Pancreas (tissue), 10 donors: ENCODE measurements around the gene ZNHIT6. TPM values are rescaled to one million over a fixed set of nuclear protein-coding genes. Genes with fewer than 3 reads are reported as not detected.
"Not testable (repeated sequence)": the region's sequence is repeated elsewhere in the genome, so short reads cannot be mapped to it uniquely, and the experiment has no call there.

Source experiments
- ATAC-seq, 4 donors: fragments of 200-7000 bp; cut with Tn5 transposase; one replicate each; pipeline versions ENCODE4 v1.8.0 to v1.9.1; 2020; ENCODE audit warnings: mild to moderate bottlenecking in 4 of 4, moderate library complexity in 4 of 4
- DNase-seq, 6 donors: peaks; one replicate each; pipeline ENCODE4 v3.0.0-alpha.2; 2020
- FAIRE-seq: peaks from 2 replicates; lab custom pipeline; 2012; peaks lifted over from hg19 to GRCh38; lab: Jason Lieb, UNC
- H3K27ac ChIP-seq, 4 donors: fragments of 200-600 bp; sonication (generic); 1 replicate in 3 of 4; 2 replicates in 1 of 4; pipeline versions ENCODE4 v1.5.0 to v1.8.0; 2020
- H3K27me3 ChIP-seq, 4 donors: fragments of 200-600 bp; one replicate each; pipeline ENCODE4 v1.8.0; 2021
- H3K36me3 ChIP-seq, 3 donors: fragments of 200-600 bp; sonication (generic) in 1 of 3; one replicate each; pipeline versions ENCODE4 v1.5.0 to v1.8.0; 2020 to 2021
- H3K4me1 ChIP-seq, 3 donors: fragments of 200-600 bp; one replicate each; pipeline ENCODE4 v1.8.0; 2021
- H3K4me3 ChIP-seq, 4 donors: fragments of 200-600 bp; sonication (generic) in 2 of 4; one replicate each; pipeline versions ENCODE4 v1.5.0 to v1.8.0; 2020 to 2021
- H3K9me3 ChIP-seq, 4 donors: fragments of 200-600 bp; one replicate each; pipeline ENCODE4 v1.8.0; 2021
- WGBS, 2 donors: extraction: QIAGEN DNeasy Blood & Tissue Kit; methylation state at CpG; one replicate each; pipeline ENCODE4 v1.1.7; 2013; 5-methylcytosine and 5-hydroxymethylcytosine counted together
- intact Hi-C, 3 donors: fragments of 100-400 bp; cut with DNase I; formaldehyde crosslinking; loops; one replicate each; pipeline versions ENCODE4 v1.11.1 to v1.14.2; 2022
- polyA plus RNA-seq, 2 donors: library from polyadenylated mRNA; stranded (reverse); fragments of 200-250 nt; gene quantifications; one replicate each; pipeline ENCODE4 v1.2.3, GENCODE V29; 2013
- total RNA-seq, 6 donors: library from RNA; stranded (reverse); fragmentation: NEBNext Ultra II Directional in 4 of 6; extraction: Animal tissue kit (Norgen Biotek cat#: 25700) in 4 of 6; gene quantifications; one replicate each; pipeline versions ENCODE4 v1.2.1 to v1.2.4, GENCODE V29; 2021 to 2023
- TF ChIP-seq, protein P1 (sequence below), 4 donors: fragments of 200-600 bp; sonication (generic) in 3 of 4; IDR thresholded peaks; one replicate each; pipeline versions ENCODE4 v1.5.0 to v1.8.0; 2021; ENCODE audit warnings: antibody characterized with exemption in 4 of 4
- donor health status: healthy with polysubstance abuse.
- donor health status: DM: no; HTN: no; CAD: no; lungs with moderate emphysema.
- donor health status: DM: no; HTN: no; CAD: no.
- donor health status: control.
- donor health status: control.
- donor health status: Bipolar disorder and iron deficiency.
- donor health status: DM: yes; HTN: yes; CAD: no.
- donor health status: DM: no; HTN: no; CAD: no.
- donor health status: DM: no; HTN: no; CAD: no.
- donor health status: DM: yes; HTN: yes; CAD: no.

Gene ZNHIT6
- total and polyA plus RNA-seq, 8 donors = 3.0 to 7.5 (median 5.3) TPM

- H3K27me3 ChIP-seq = no peaks in the 10 kb centered on the region
- H3K36me3 ChIP-seq = peaks cover 0 to 5% (median 0%) of the 10 kb centered on the region in 3 donors
- DNase-seq (no peak), ATAC-seq (no peak), FAIRE-seq (no peak)
- H3K27ac ChIP-seq = no peak overlapping the region
- intact Hi-C loops = no loop called here
- TF ChIP-seq, protein P1, sequence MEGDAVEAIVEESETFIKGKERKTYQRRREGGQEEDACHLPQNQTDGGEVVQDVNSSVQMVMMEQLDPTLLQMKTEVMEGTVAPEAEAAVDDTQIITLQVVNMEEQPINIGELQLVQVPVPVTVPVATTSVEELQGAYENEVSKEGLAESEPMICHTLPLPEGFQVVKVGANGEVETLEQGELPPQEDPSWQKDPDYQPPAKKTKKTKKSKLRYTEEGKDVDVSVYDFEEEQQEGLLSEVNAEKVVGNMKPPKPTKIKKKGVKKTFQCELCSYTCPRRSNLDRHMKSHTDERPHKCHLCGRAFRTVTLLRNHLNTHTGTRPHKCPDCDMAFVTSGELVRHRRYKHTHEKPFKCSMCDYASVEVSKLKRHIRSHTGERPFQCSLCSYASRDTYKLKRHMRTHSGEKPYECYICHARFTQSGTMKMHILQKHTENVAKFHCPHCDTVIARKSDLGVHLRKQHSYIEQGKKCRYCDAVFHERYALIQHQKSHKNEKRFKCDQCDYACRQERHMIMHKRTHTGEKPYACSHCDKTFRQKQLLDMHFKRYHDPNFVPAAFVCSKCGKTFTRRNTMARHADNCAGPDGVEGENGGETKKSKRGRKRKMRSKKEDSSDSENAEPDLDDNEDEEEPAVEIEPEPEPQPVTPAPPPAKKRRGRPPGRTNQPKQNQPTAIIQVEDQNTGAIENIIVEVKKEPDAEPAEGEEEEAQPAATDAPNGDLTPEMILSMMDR (IDR thresholded peaks at IDR 0.05) = no peak
- whole genome bisulfite sequencing, 2 donors = 91 to 97% methylated on average over 1 of the region's 1 CpG
- H3K4me1 ChIP-seq = no peaks in the 10 kb centered on the region
- no peak overlapping the region for H3K4me3 ChIP-seq
- H3K9me3 ChIP-seq = no peaks in the 10 kb centered on the region
Observed at GRCh38 chr1:85650645-85651044, 57.6 kb downstream of the ZNHIT6 start.

GRCh38 chr1:85649591-85649990, 58.6 kb downstream of the ZNHIT6 start:
- no peak for ATAC-seq

GRCh38 chr1:85641598-85642556, 66.4 kb downstream of the ZNHIT6 start:
- H3K36me3 ChIP-seq, H3K27ac ChIP-seq, H3K27me3 ChIP-seq, H3K4me3 ChIP-seq, H3K4me1 ChIP-seq, DNase-seq, intact Hi-C loops, FAIRE-seq, ATAC-seq, H3K9me3 ChIP-seq: not testable (repeated sequence)
- WGBS, 2 donors = 85% methylated on average over 24 of the region's 24 CpGs

More at GRCh38 chr1:85649591-85649990, 58.6 kb downstream of the ZNHIT6 start:
- intact Hi-C loops = no loop called here
- H3K4me3 ChIP-seq = no peak overlapping the region
- TF ChIP-seq, protein P1 (IDR thresholded peaks at IDR 0.05) = no peak
- no peaks in the 10 kb centered on the region for H3K9me3 ChIP-seq
- FAIRE-seq (no peak), DNase-seq (no peak)
- no peaks in the 10 kb centered on the region for H3K4me1 ChIP-seq
- peaks cover 0 to 5% (median 0%) of the 10 kb centered on the region in 3 donors for H3K36me3 ChIP-seq
- no peaks in the 10 kb centered on the region for H3K27me3 ChIP-seq
- no peak overlapping the region for H3K27ac ChIP-seq

- H3K27ac ChIP-seq, intact Hi-C loops, FAIRE-seq, H3K4me3 ChIP-seq, H3K9me3 ChIP-seq, H3K27me3 ChIP-seq, H3K4me1 ChIP-seq, ATAC-seq, DNase-seq, H3K36me3 ChIP-seq: not testable (repeated sequence)
- 90 to 99% methylated on average over 7 of the region's 7 CpGs for WGBS, 2 donors
Observed at GRCh38 chr1:85639920-85640319, 68.3 kb downstream of the ZNHIT6 start.

GRCh38 chr1:85638412-85638811, 69.8 kb downstream of the ZNHIT6 start:
- Histone ChIP-seq H3K4me1 (no peaks in the 10 kb centered on the region), H3K36me3 (no peaks in the 10 kb centered on the region), H3K4me3 (no peak overlapping the region), H3K27ac (no peak overlapping the region), H3K9me3 (no peaks in the 10 kb centered on the region), H3K27me3 (no peaks in the 10 kb centered on the region)
- intact Hi-C loops = no loop called here
- 41 to 49% methylated on average over 1 of the region's 1 CpG for WGBS, 2 donors
- DNase-seq (no peak), FAIRE-seq (no peak), ATAC-seq (no peak)
- TF ChIP-seq, protein P1 (IDR thresholded peaks at IDR 0.05) = no peak

GRCh38 chr1:85630493-85630892, 77.7 kb downstream of the ZNHIT6 start:
- ATAC-seq (no peak), FAIRE-seq (no peak), DNase-seq (no peak)
- Histone ChIP-seq H3K27ac (no peak overlapping the region), H3K4me3 (no peak overlapping the region), H3K9me3 (no peaks in the 10 kb centered on the region), H3K36me3 (no peaks in the 10 kb centered on the region), H3K4me1 (peaks cover 0 to 7% (median 0%) of the 10 kb centered on the region in 3 donors), H3K27me3 (no peaks in the 10 kb centered on the region)
- TF ChIP-seq, protein P1 (IDR thresholded peaks at IDR 0.05) = no peak
- WGBS, 2 donors = 95 to 99% methylated on average over 2 of the region's 2 CpGs
- intact Hi-C loops = no loop called here
